Uterus (tissue), 4 donors: ENCODE results near the gene CACNA1B. TPM values are rescaled to one million over a fixed set of nuclear protein-coding genes. Genes with fewer than 3 reads are reported as not detected.
"Not testable (repeated sequence)": the region's sequence is repeated elsewhere in the genome, so short reads cannot be mapped to it uniquely, and the experiment has no call there.

Experiments used
- DNase-seq, 2 donors: peaks; one replicate each; pipeline ENCODE4 v3.0.0-alpha.2; 2019 to 2020
- H3K27ac ChIP-seq, 2 donors: fragments of 200-600 bp; sonication (generic); 1 replicate in 1 of 2; 2 replicates in 1 of 2; pipeline ENCODE4 v1.5.1; 2016 to 2018
- H3K27me3 ChIP-seq, 2 donors: fragments of 200-600 bp; sonication (generic); one replicate each; pipeline ENCODE4 v1.5.1; 2018 to 2019; ENCODE audit warnings: control low read depth in 1 of 2
- H3K36me3 ChIP-seq, 2 donors: fragments of 200-600 bp; sonication (generic); one replicate each; pipeline ENCODE4 v1.5.1; 2019; ENCODE audit warnings: control low read depth in 1 of 2
- H3K4me1 ChIP-seq, 2 donors: fragments of 200-600 bp; sonication (generic); one replicate each; pipeline ENCODE4 v1.5.1; 2018 to 2019; ENCODE audit warnings: control low read depth in 1 of 2
- H3K4me3 ChIP-seq, 2 donors: fragments of 200-600 bp; sonication (generic); 1 replicate in 1 of 2; 2 replicates in 1 of 2; pipeline ENCODE4 v1.5.1; 2018 to 2019; ENCODE audit warnings: mild to moderate bottlenecking in 1 of 2
- H3K9me3 ChIP-seq, 2 donors: fragments of 200-600 bp; sonication (generic); one replicate each; pipeline ENCODE4 v1.5.1; 2019; ENCODE audit warnings: control low read depth in 1 of 2
- CTCF ChIP-seq, 4 experiments: fragments of 200-600 bp in 2 of 4; fragments of 450-650 bp in 2 of 4; sonication (generic) in 2 of 4; IDR thresholded peaks; one replicate each; pipeline ENCODE4 v1.5.1; 2016 to 2019; ENCODE audit warnings: antibody characterized with exemption in 4 of 4, mild to moderate bottlenecking in 2 of 4, moderate library complexity in 1 of 4
- POLR2A ChIP-seq, 2 donors: fragments of 450-650 bp; IDR thresholded peaks; one replicate each; pipeline ENCODE4 v1.6.1; 2016; ENCODE audit warnings: antibody characterized with exemption in 2 of 2, mild to moderate bottlenecking in 1 of 2, moderate library complexity in 1 of 2
- intact Hi-C: fragments of 100-400 bp; cut with DNase I; formaldehyde crosslinking; loops from one replicate; pipeline ENCODE4 v1.15.1; 2023; ENCODE audit warnings: low total_unique reads
- total RNA-seq, 4 donors: library from RNA; depleted of rRNA in 3 of 4; stranded (reverse); fragments of >200 nt in 3 of 4; gene quantifications; one replicate each; pipeline versions ENCODE4 v1.1.0 to v1.2.4, GENCODE V29; 2014 to 2023
- donor health status: DM: yes; HTN: yes; CAD: no.

The CACNA1B gene
- total RNA-seq, 4 donors from 2014 or later: 0.12 to 0.97 TPM; not detected in 2

- H3K27me3 ChIP-seq: no peaks in the 10 kb centered on the region
- no peaks in the 10 kb centered on the region for H3K36me3 ChIP-seq
- TF ChIP-seq POLR2A (IDR thresholded peaks at IDR 0.05) (no peak), CTCF (IDR thresholded peaks at IDR 0.05) (no peak)
- no peak for DNase-seq
- no peak overlapping the region for H3K4me3 ChIP-seq
- no peak overlapping the region for H3K27ac ChIP-seq
- no peaks in the 10 kb centered on the region for H3K4me1 ChIP-seq
- H3K9me3 ChIP-seq: peaks cover 0 to 10% of the 10 kb centered on the region in 2 donors
- intact Hi-C loops: no loop called here
Measured at GRCh38 chr9:138085568-138085967, 208.0 kb downstream of the CACNA1B start.

GRCh38 chr9:138092057-138092456, 214.5 kb downstream of the CACNA1B start:
- H3K27me3 ChIP-seq, H3K9me3 ChIP-seq, H3K4me3 ChIP-seq, intact Hi-C loops, H3K36me3 ChIP-seq, DNase-seq, H3K4me1 ChIP-seq, H3K27ac ChIP-seq: not testable (repeated sequence)

GRCh38 chr9:138094028-138094427, 216.4 kb downstream of the CACNA1B start:
- TF ChIP-seq CTCF (IDR thresholded peaks at IDR 0.05): no peak
- TF ChIP-seq POLR2A (IDR thresholded peaks at IDR 0.05): no peak
- Histone ChIP-seq H3K27me3 (no peaks in the 10 kb centered on the region), H3K27ac (no peak overlapping the region), H3K4me3 (no peak overlapping the region), H3K36me3 (no peaks in the 10 kb centered on the region), H3K4me1 (no peaks in the 10 kb centered on the region), H3K9me3 (no peaks in the 10 kb centered on the region)
- intact Hi-C loops: no loop called here
- no peak for DNase-seq

GRCh38 chr9:138095813-138096518, 218.4 kb downstream of the CACNA1B start:
- Histone ChIP-seq H3K4me3 (no peak overlapping the region), H3K27ac (no peak overlapping the region), H3K27me3 (no peaks in the 10 kb centered on the region), H3K36me3 (no peaks in the 10 kb centered on the region), H3K9me3 (no peaks in the 10 kb centered on the region), H3K4me1 (no peaks in the 10 kb centered on the region)
- intact Hi-C loops: no loop called here
- TF ChIP-seq CTCF (IDR thresholded peaks at IDR 0.05): no peak
- TF ChIP-seq POLR2A (IDR thresholded peaks at IDR 0.05): no peak
- DNase-seq: no peak

DNA sequence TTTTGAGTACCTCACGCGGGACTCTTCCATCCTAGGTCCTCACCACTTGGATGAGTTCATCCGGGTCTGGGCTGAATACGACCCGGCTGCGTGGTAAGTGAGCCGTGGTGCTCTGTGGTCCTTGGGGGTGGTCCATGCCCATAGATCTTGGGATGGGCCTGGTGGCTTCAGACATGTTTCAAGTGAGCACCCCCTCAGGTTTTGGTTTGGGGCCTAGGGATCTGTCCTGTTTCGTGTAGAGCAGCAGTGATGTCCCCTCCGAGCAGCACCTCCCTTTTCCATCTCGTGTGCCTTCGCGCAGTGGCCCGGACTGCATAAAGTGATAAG, 218.9 kb downstream of the CACNA1B start:
- no peaks in the 10 kb centered on the region for H3K27me3 ChIP-seq
- intact Hi-C loops: no loop called here
- no peak overlapping the region for H3K27ac ChIP-seq
- H3K4me3 ChIP-seq: no peak overlapping the region
- H3K4me1 ChIP-seq: no peaks in the 10 kb centered on the region
- no peaks in the 10 kb centered on the region for H3K9me3 ChIP-seq
- no peaks in the 10 kb centered on the region for H3K36me3 ChIP-seq
- DNase-seq: no peak
- no peak for TF ChIP-seq CTCF (IDR thresholded peaks at IDR 0.05)
- TF ChIP-seq POLR2A (IDR thresholded peaks at IDR 0.05): no peak
